Ectodermal cell (in vitro differentiated cells): Measurements from ENCODE around the gene FHOD3.

Experiments
- H3K27ac ChIP-seq: 2 replicates; pipeline ENCODE4 v1.7.0; 2013; ENCODE audit warnings: mild to moderate bottlenecking, low read depth, low read length; ENCODE audit not compliant: insufficient read depth, poor library complexity, severe bottlenecking
- H3K27me3 ChIP-seq: 2 replicates; pipeline ENCODE4 v1.7.0; 2013; ENCODE audit warnings: mild to moderate bottlenecking, low read length; ENCODE audit not compliant: insufficient read depth, control insufficient read depth, poor library complexity, severe bottlenecking
- H3K36me3 ChIP-seq: one replicate; pipeline ENCODE4 v1.7.0; 2013; ENCODE audit warnings: low read length; ENCODE audit not compliant: control insufficient read depth, insufficient read depth
- H3K4me1 ChIP-seq: one replicate; pipeline ENCODE4 v1.7.0; 2013; ENCODE audit warnings: low read length; ENCODE audit not compliant: control insufficient read depth, insufficient read depth
- H3K4me3 ChIP-seq: 2 replicates; pipeline ENCODE4 v1.7.0; 2013; ENCODE audit warnings: low read depth, low read length, control low read depth; ENCODE audit not compliant: insufficient read depth
- H3K9me3 ChIP-seq: 2 replicates; pipeline ENCODE4 v1.7.0; 2013; ENCODE audit warnings: mild to moderate bottlenecking, low read length, moderate library complexity; ENCODE audit not compliant: control insufficient read depth
- WGBS, 2 experiments: methylation state at CpG; one replicate each; pipeline ENCODE4 v1.1.7; 2013; ENCODE audit warnings: missing lambda C conversion rate in 2 of 2; 5-methylcytosine and 5-hydroxymethylcytosine counted together

Gene FHOD3

DNA sequence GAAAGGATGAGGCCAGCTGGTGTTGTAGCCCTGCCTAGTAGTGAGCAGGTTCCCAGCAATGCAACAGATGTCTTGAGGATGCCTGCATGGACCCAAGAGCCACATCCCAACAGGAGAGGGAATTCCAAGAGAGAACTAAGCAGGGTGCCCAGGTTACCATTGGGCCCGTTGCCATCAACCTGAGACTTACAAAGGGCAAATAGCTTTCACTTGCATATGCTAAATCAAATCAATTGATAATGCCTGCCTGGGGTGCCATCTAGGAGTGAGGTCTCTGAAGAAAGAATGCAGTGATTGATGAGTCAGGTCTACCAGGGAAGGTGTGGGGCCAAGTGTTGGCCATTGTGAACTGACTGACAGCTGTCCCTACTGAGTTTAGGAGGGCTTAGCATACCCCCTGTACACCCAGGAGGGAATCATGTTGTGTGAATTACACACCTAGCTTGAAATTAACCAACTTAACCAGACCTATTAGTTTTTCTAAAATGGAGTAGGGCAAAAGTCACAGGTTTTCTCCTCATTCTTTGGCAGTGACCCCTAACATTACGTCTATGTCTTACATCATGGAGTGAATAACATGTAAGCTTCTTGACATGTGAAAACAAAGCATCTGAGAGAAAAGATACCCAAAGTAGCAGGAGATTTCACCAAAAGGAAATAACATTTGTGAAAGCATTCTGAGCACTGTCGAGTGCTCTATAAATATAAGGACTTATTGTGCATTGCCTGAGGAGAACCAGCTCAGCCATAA lies 32.3 kb downstream of the FHOD3 start:
- no peaks in the 10 kb centered on the region for H3K9me3 ChIP-seq
- no peaks in the 10 kb centered on the region for H3K36me3 ChIP-seq
- no peaks in the 10 kb centered on the region for H3K27me3 ChIP-seq
- peaks cover 20% of the 10 kb centered on the region for H3K4me1 ChIP-seq
- no peak overlapping the region for H3K27ac ChIP-seq
- no peak overlapping the region for H3K4me3 ChIP-seq
- 80 to 86% methylated on average over 3 of the region's 3 CpGs for WGBS, 2 experiments

DNA sequence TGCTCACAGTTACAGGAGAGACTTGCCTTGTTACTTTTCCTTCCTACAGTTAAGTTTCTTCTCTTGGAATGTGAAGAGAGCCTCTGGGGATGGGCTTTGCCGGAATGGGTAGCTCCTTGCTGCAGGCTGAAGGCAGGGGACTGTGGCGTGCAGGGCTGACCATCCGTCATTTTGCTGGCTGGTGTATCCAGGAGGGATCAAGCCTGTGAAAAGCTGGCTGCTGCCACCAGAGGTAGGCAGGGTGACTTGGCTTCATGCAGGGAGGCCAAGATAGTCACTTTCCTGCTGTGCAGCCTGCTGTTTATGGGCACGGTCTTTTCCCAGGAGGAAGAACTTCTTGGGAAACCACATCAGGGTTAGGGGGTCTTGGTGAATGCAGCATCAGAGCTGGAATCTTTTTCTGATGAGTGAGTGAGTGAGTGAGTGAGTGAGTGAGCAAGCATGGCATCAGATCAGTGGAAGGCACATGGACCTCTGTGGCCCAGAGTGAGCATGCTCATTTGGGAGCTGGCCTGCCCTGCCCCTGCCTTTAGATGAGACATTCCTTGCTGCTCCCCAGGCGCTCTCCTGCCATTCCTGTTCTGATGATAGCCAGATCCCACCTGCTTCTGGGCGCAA lies 33.0 kb downstream of the FHOD3 start:
- no peak overlapping the region for H3K27ac ChIP-seq
- no peaks in the 10 kb centered on the region for H3K27me3 ChIP-seq
- no peaks in the 10 kb centered on the region for H3K9me3 ChIP-seq
- 83% methylated on average over 6 of the region's 6 CpGs for WGBS, 2 experiments
- peaks cover 20% of the 10 kb centered on the region for H3K4me1 ChIP-seq
- H3K36me3 ChIP-seq, result no peaks in the 10 kb centered on the region
- no peak overlapping the region for H3K4me3 ChIP-seq

DNA sequence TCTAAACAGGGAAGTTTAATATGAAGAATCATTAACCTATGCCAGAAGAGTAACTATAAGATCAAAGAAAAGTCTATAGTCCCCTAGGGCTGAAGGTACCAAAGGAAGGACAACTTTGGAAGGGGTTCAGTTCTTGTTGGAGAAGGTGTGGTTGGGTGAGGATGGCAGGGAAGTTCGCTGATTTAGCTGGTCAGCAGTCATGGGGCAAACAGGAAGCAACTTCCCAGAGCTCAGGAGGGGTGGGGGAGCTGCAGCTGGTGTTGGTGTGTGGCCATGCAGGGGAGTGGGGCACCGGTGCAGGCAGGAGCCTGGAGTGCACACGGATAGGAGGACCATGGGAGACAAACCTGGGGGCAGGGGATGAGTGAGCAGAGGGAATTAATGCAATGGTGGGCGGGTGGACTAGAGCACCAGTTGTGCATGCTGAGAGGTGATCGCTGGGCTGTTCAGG lies 34.0 kb downstream of the FHOD3 start:
- H3K9me3 ChIP-seq, result no peaks in the 10 kb centered on the region
- no peak overlapping the region for H3K27ac ChIP-seq
- H3K27me3 ChIP-seq, result no peaks in the 10 kb centered on the region
- H3K36me3 ChIP-seq, result no peaks in the 10 kb centered on the region
- whole genome bisulfite sequencing, 2 experiments, result 75% methylated on average over 5 of the region's 5 CpGs
- H3K4me1 ChIP-seq, result peaks cover 20% of the 10 kb centered on the region
- H3K4me3 ChIP-seq, result no peak overlapping the region

DNA sequence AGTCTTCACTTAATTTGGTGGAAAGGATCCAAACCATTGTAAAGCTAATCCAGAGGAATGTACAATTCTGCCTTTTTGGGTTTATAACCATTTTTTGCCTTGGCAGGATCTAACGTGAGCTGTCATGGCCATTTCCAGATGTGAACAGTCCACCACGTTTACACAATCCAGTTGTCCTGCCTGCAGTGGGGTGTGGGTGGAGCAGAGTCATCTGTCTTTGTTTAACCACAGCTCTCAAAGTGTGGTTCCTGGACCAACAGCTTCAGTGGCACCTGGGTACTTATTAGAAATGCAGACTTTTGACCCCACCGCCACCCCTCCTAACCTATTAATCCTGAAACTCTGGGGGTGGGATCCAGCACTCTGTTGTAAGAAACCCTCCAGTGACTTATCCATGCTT lies 35.9 kb downstream of the FHOD3 start:
- 94 to 95% methylated on average over 3 of the region's 3 CpGs for WGBS, 2 experiments

DNA sequence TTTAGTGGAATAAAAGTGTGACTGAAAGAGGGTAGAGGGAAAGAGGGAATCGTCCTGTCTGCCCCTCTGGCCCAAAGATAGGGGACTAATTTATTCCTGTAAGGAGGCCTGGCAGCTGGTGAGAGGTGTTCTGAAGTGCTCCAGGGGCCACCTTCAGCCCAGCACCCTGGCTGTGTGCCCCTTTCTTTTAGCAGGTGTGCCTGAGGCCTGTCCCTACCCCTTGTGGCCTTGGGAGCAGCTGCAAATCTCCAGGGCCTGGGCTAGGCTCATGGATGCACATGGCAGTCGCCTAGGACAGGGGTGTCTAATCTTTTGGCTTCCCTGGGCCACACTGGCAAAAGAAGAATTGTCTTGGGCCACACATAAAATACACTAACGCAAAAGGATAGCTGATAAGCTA lies 37.3 kb downstream of the FHOD3 start:
- Histone ChIP-seq H3K4me3 (no peak overlapping the region), H3K27me3 (no peaks in the 10 kb centered on the region), H3K9me3 (no peaks in the 10 kb centered on the region), H3K36me3 (no peaks in the 10 kb centered on the region), H3K27ac (no peak overlapping the region), H3K4me1 (peaks cover 20% of the 10 kb centered on the region)
- WGBS, 2 experiments, result 94 to 95% methylated on average over 3 of the region's 3 CpGs

More for the DNA sequence above, 35.9 kb downstream of the FHOD3 start:
- no peak overlapping the region for H3K4me3 ChIP-seq
- no peaks in the 10 kb centered on the region for H3K36me3 ChIP-seq
- no peak overlapping the region for H3K27ac ChIP-seq
- no peaks in the 10 kb centered on the region for H3K9me3 ChIP-seq
- H3K4me1 ChIP-seq, result peaks cover 20% of the 10 kb centered on the region
- H3K27me3 ChIP-seq, result no peaks in the 10 kb centered on the region

DNA sequence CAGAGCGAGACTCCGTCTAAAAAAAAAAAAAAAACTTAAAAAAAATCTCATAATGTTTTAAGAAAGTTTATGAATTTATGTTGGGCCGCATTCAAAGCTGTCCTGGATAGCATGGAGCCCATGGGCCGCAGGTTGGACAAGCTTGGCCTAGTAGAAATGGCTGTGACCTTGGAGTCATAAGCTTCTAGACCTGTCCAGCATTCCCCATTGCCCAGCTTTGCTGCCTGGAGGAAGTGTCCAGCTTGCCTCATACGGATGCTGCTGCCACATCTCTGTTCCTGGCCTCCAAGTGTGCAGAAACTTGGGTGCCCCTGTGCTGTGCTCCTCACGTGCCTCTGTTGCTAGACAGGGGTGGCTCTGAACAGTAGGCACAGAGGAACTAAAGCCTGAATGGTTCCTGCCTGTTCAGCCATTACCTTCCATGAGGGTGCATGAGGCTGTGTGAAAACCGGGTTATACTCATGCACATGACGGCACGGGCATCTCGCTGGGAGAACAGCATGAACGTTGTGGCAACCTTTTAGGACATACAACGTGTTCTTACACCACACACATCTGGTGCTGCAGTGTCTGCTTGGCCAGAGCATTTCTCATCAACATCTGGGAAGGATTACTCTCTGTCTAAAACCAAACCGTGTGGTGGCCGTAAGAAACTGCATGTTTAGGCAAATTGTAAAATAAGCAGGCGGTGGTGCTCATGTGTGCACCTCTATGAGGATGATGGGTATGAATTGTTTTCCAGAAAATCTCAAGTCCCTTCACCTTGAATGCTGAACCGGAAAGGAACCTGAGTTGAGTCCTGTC lies 38.2 kb downstream of the FHOD3 start:
- H3K27me3 ChIP-seq, result no peaks in the 10 kb centered on the region
- H3K27ac ChIP-seq, result no peak overlapping the region
- H3K4me1 ChIP-seq, result peaks cover 14% of the 10 kb centered on the region
- H3K9me3 ChIP-seq, result no peaks in the 10 kb centered on the region
- WGBS, 2 experiments, result 96 to 97% methylated on average over 14 of the region's 16 CpGs
- H3K4me3 ChIP-seq, result no peak overlapping the region
- H3K36me3 ChIP-seq, result no peaks in the 10 kb centered on the region

DNA sequence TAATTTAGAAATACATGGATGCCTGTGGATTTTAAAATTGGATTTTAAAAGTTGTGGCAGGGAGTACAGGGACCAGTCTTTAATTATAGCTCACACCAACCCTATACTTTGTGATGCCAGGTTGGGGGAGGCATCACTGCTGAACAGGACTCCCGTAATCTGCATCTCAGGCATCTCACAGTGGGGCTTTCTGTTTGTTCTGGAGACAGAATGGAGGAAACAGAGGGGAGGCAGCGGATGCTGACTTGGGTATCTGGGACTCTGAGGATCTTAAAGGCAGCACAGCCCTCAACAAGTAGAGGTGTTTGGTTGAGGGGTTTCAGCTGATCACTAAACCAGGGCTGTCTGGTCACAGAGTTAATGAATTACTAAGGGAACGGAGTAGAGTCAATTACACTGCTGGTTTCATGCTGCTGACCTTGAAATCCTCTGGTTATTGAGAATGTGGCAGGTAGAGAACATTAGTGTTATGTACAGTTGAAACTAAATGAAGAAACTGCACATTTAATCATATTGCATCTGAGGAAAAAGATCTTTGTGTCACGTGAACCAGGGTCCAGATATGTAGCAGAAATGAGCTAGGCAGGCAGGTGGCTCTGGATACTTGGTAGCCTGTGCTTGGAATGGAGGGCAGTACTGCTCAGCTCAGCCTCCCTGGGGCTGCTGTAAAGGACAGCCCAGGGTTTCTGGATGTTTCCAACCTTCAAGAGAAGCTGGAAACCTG lies 40.3 kb downstream of the FHOD3 start:
- 65 to 78% methylated on average over 4 of the region's 4 CpGs for WGBS, 2 experiments
- Histone ChIP-seq H3K27ac (no peak overlapping the region), H3K27me3 (no peaks in the 10 kb centered on the region), H3K4me1 (peaks cover 4% of the 10 kb centered on the region), H3K9me3 (no peaks in the 10 kb centered on the region), H3K4me3 (no peak overlapping the region), H3K36me3 (peaks cover 4% of the 10 kb centered on the region)

DNA sequence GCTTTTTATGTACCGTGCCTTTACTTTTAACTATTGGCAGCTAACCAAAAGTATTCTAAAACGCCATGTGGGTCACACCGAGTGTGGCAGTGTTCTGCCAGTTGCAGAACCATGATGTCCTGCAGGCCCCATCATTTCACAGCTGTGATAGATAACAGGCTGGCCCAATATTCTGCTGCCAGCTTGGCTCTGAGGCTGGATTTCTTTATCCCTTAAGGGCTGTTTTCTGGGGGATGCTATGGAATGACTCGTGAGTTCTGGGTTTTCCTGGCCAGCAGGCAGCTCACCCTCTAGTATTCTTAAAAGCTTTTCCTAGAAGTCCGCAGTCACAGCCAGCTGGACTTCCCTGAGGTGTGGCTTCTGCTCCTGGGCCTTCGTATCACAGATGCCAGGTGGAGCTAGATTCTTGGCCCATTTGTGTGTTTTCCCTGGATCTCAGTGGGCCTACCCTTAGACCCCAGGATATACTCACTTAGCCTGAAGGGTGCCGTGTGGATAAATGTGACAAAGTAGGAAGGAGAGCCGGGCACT lies 41.0 kb downstream of the FHOD3 start:
- 92 to 94% methylated on average over 8 of the region's 8 CpGs for WGBS, 2 experiments
- Histone ChIP-seq H3K9me3 (no peaks in the 10 kb centered on the region), H3K4me3 (no peak overlapping the region), H3K4me1 (peaks cover 4% of the 10 kb centered on the region), H3K27ac (no peak overlapping the region), H3K36me3 (peaks cover 4% of the 10 kb centered on the region), H3K27me3 (no peaks in the 10 kb centered on the region)

DNA sequence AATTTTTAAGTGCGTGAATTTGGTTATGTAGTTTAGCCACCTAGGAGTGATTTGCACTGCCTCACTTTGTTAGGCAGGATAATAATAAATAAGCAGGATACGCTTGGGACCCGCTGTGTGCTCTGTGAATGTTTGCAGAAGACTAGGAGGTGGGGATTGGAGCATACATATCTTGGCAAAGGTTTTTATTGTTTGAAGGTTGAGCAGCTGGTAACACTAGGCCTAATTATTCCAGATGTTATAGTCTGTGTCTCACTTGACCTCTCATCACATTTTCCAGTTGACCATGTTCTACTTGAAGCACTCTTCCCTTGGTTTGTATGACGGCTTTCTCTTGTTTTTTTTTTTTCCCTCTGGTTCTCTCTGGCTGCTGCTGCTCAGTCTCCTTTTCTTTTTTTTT lies 42.7 kb downstream of the FHOD3 start:
- Histone ChIP-seq H3K27me3 (no peaks in the 10 kb centered on the region), H3K4me3 (no peak overlapping the region), H3K36me3 (peaks cover 4% of the 10 kb centered on the region), H3K4me1 (no peaks in the 10 kb centered on the region), H3K27ac (no peak overlapping the region), H3K9me3 (no peaks in the 10 kb centered on the region)
- 95 to 96% methylated on average over 4 of the region's 4 CpGs for WGBS, 2 experiments
